GM06990 (cell line): Measurements from ENCODE around the gene SHISA8.
A peak's percentile ranks its signal among the peaks of the same experiment; 100 is the strongest.

Experiments used
- DNase-seq: peaks from one replicate; pipeline ENCODE4 v3.0.0-alpha.2; 2011; ENCODE audit not compliant: insufficient read length; ENCODE audit errors: extremely low read depth
- H3K27me3 ChIP-seq: replicated peaks from 2 replicates; pipeline ENCODE4 v1.6.0; 2011; ENCODE audit warnings: low read length; ENCODE audit not compliant: control insufficient read depth, insufficient read depth
- H3K36me3 ChIP-seq: 2 replicates; pipeline ENCODE4 v1.5.1; 2011; ENCODE audit warnings: low read length; ENCODE audit not compliant: control insufficient read depth, insufficient read depth
- H3K4me3 ChIP-seq: replicated peaks from 2 replicates; pipeline ENCODE4 v1.5.1; 2011; ENCODE audit warnings: low read depth, mild to moderate bottlenecking, control low read depth, low read length
- TF ChIP-seq, protein P1 (sequence below): IDR thresholded peaks from 2 replicates; pipeline ENCODE4 v1.5.1; 2011; ENCODE audit warnings: low read length, control low read depth, mild to moderate bottlenecking, inconsistent platforms; ENCODE audit not compliant: insufficient read depth, poor library complexity, severe bottlenecking

The SHISA8 gene

DNA sequence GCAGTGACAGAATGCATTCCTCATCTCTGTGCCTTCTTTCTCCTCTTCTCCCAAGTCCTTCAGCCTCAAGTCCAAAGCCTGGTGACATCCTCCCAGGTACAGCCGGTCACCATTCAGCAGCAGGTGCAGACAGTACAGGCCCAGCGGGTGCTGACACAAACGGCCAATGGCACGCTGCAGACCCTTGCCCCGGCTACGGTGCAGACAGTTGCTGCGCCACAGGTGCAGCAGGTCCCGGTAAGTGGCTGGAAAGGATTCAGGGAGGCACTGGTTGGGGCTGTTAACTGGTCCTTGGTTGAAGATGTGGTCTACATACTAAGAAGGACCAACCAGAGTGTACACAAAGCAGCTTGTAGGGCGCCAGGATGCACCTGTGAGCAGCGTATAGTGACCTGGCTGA, 46.3 kb downstream of the SHISA8 start:
- no peak for DNase-seq
- Histone ChIP-seq H3K36me3 (peaks cover 35% of the 10 kb centered on the region), H3K27me3 (no peaks in the 10 kb centered on the region), H3K4me3 (no peak overlapping the region)
- TF ChIP-seq, protein P1, sequence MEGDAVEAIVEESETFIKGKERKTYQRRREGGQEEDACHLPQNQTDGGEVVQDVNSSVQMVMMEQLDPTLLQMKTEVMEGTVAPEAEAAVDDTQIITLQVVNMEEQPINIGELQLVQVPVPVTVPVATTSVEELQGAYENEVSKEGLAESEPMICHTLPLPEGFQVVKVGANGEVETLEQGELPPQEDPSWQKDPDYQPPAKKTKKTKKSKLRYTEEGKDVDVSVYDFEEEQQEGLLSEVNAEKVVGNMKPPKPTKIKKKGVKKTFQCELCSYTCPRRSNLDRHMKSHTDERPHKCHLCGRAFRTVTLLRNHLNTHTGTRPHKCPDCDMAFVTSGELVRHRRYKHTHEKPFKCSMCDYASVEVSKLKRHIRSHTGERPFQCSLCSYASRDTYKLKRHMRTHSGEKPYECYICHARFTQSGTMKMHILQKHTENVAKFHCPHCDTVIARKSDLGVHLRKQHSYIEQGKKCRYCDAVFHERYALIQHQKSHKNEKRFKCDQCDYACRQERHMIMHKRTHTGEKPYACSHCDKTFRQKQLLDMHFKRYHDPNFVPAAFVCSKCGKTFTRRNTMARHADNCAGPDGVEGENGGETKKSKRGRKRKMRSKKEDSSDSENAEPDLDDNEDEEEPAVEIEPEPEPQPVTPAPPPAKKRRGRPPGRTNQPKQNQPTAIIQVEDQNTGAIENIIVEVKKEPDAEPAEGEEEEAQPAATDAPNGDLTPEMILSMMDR, result no peak

DNA sequence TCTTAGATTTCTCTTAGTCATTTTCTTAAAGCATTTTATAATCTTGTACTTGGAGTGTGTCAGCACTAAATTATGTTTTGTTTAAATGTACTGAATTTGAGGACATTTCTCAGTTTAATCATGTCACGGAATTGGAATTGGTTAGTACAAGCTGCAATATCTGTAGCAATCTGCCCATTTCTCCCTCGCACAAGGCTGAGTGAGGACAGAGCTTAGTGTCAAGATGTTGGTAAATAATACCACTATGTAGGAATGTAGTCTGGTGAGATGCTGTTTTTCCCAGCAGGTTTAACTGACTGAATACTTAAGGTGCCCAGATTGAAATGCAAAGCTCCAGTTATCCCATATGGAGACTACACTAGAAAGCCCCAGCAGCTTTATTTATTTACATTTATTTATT, 51.4 kb downstream of the SHISA8 start:
- Histone ChIP-seq H3K4me3 (no peak overlapping the region), H3K36me3 (peaks cover 17% of the 10 kb centered on the region), H3K27me3 (no peaks in the 10 kb centered on the region)
- DNase-seq, result no peak
- TF ChIP-seq, protein P1, result no peak

DNA sequence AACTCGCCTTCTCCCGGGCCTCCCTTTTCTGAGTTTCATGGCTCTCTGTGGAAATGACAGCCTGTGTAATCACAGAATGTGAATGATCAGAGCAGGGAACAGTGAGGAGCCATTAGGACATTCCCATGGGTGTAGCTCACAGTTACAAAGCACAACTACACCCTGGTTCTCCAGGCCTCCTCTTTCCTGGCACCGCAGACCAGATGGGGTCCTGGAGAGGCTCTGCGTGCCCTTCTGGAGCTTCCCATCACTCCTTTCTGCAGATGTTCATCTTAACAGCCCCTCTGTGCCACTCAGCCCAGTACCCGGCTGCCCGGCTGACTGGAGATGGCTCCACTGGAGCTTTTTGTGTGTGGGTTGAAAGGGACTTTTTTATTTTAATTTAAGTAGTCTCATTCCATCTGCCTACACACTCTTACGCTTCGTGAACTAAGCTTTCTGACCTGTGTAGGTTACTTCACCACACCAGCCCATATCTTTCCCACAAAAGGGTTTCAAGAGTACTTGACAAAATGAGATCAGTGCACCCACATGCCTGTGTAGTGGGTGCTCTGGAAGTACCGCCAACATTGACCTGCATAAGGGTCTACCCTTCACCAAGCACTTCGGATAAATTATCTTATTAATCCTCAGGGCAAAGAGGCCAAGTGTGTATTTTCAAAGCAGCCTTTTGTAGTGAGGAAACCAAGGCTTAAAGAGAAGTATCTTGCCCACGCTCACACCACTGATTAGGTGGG, 52.2 kb downstream of the SHISA8 start:
- peak; percentile 72 for DNase-seq
- TF ChIP-seq, protein P1, result no peak
- Histone ChIP-seq H3K27me3 (no peaks in the 10 kb centered on the region), H3K4me3 (peak overlapping the region; percentile 50), H3K36me3 (peaks cover 9% of the 10 kb centered on the region)

DNA sequence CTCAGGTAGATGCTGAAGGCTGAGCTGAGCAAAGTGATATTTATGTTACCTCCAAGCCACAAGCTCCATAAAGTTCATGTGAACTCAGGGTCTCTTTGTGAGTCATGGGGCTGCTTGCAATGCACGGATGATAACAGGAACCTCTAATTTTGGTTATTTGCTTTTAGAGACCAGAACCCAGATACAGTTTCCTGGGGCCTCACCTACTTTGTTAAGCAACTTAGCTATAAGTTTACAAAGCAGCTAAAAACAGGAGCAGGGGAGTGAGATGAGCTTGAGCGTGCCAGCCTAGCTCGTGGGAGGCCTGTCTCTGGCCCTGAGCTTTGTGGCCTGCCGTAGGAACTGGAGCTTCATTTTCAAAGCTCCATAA, 52.7 kb downstream of the SHISA8 start:
- peak; percentile 72 for DNase-seq
- peak overlapping the region; percentile 50 for H3K4me3 ChIP-seq
- TF ChIP-seq, protein P1, result no peak
- peaks cover 8% of the 10 kb centered on the region for H3K36me3 ChIP-seq
- H3K27me3 ChIP-seq, result no peaks in the 10 kb centered on the region
